EH (cell line): Measurements from ENCODE around the gene CTSF.

Source experiments
- DNase-seq: peaks from one replicate; pipeline ENCODE4 v3.0.0-alpha.2; 2015; ENCODE audit warnings: low read depth

CTSF gene

DNA sequence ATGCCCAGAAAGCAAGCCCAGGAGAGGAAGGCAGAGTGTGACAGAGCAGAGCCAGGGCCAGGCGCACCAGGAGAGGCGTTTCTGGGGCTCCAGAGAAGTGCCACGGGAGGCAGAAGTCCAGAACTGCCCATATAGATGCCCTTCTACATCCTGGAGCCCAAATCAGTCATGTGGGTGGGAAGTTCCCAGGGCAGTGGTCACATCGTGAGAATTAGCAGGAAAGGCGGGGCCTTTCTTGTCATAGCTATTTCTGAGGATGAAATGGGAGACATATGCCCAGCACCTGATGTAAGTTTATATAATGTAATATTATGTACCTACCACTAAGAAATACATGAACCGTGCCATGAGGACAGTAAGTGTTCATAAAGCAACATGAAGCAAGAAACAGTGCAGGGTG is 35.6 kb downstream of the CTSF start:
- DNase-seq: no peak

DNA sequence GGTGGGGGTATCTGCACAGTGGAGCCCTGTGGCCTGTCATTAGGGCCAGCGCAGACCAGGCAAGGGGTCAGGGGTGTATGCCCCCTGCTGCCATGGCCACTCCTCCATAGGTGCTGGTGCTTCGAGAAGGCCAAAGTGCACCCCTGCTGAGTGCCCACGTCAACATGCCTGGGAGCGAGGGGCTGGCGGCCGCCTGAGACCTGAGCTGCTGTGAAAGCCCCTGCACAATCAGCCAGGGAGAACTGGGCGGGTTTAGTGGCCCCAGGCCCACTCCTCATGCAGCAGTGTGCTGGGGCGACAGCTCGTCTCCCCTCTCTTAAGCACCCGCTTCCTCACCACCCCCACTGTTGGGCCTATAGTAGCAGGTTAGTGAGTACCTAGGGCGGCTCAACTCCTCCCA is 36.6 kb downstream of the CTSF start:
- no peak for DNase-seq

DNA sequence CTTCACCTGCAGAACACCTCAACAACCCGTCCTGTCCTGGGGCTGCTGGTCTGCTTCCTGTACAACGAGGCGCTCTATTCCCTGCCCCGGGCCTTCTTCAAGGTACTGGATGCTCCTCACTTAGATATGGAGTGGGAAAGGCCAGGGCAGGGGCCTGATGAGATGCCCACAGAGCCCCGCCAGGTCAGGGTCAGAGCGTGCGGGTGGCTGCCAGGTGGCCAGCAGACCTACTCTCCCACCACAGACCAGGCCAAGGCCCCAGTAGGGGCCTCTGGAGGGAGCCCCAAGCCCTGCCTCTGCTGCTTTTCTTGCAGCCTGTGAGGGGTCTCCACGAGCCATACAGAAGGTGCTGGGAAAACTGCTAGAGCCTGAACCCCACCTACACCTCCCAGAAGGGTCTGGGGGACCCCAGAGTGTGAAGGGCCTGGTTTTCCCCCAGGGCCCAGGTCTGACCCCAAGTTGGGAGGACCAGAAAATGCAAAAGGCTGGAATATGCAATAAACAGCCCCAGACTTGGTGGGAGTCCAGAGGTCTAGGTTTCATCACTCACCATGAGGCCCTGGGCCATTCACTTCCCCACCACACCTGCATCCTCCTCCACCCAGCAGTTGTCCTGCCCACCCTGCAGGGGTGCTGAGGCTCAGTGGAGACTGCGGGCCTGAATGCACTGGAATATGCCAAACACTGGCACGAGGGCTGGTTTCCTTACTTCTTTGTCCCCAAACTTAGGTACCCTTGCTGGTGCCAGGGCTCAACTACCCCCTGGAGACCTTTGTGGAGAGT is 37.3 kb downstream of the CTSF start:
- no peak for DNase-seq

DNA sequence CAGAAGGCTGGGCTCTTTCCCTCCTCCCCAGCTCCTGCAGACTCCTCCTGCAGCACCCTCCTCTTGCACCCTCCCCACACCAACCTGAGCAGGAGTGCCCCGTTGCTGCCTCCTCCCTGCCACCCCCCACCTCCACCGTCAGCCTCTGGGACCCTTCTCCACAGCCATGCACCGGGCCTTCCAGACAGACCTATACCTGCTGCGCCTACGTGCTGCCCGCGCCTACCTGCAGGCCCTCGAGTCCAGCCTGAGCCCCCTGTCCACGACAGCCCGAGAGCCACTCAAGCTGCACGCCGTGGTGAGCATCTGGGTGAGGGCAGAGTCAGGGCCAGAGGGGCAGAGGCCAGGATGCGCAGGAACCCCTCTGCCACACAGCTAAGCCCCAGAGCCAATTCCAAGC is 38.8 kb downstream of the CTSF start:
- DNase-seq: no peak

DNA sequence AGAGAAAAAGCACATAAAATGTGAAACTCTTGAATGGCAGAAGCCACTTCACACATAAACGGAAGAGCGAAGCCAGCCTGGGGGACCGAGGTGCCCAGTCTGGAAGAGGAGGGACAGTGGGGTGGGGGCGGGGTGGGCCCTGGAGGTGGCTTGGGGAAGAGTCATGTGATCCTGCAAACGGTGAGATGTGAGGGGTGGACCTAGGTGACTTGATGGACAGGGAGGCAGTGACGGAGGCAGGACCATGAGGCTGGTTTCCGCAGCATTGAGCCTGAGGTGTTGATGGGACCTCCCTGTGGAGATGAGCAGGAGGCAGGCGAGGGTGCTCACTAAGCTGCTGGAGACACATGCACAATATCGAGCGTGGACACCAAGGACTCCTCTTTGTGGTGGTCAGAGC is 39.3 kb downstream of the CTSF start:
- DNase-seq: no peak

DNA sequence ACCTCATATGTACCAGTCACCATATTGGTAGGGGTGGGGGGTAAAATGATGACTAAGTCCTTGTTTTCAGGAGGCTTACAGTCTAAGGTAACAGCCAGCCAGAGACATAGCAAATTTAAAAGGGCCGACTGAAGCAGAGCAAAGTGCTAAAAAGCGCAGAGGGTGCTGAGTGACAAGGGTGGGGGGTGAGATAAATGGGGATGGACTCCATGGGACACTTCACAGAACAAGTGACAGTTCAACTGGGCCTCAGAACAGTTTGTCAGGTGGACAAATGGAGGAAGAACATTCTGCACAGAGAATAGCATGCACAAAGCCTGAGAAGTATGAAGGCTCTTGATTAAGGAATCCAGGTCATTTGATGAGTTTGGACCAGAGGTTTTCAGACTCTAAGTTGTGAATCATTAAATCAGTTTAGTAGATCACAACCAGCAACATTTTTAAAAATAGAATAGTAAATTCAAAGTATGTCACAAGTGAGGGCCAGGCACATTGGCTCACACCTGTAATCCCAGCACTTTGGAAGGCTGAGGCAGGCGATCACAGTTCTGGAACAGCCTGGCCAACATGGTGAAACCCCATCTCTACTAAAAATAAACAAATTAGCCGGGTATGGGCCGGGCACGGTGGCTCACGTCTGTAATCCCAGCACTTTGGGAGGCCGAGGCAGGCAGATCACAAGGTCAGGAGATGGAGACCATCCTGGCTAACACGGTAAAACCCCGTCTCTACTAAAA is 43.9 kb downstream of the CTSF start:
- no peak for DNase-seq

DNA sequence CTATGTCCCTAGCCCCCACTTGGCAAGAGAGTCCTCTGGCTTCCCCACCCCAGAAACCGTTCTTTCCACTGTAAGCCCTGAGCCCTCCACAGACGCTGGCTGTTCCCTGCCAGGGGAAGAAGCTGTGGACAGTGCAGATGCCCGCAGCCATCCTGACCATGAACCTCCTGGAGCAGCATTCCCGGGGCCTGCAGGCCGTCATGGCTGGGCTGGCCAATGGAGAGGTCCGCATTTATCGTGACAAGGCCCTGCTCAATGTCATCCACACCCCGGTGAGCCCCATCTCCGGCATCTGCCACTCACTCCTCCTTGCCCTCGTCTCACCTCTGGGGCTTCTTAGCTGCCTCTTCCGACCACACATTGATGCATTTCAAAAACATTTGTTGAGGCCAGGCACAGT is 44.8 kb downstream of the CTSF start:
- DNase-seq: no peak
